Bronchial epithelial cell (primary cell): ENCODE results near the gene THSD4. TPM values are rescaled to one million over a fixed set of nuclear protein-coding genes. Genes with fewer than 3 reads are reported as not detected.

Experiments used
- DNase-seq: peaks from one replicate; pipeline ENCODE4 v3.0.0-alpha.2; 2010; ENCODE audit warnings: low read depth
- FAIRE-seq: peaks from 2 replicates; lab custom pipeline; 2011; peaks lifted over from hg19 to GRCh38; lab: Jason Lieb, UNC
- H3K27me3 ChIP-seq: 2 replicates; pipeline ENCODE4 v1.5.1; 2011; ENCODE audit warnings: low read length; ENCODE audit not compliant: control insufficient read depth, insufficient read depth
- H3K36me3 ChIP-seq: 2 replicates; pipeline ENCODE4 v1.5.1; 2011; ENCODE audit warnings: low read length; ENCODE audit not compliant: control insufficient read depth, insufficient read depth
- H3K4me3 ChIP-seq: 2 replicates; pipeline ENCODE4 v1.5.1; 2011; ENCODE audit warnings: mild to moderate bottlenecking, low read depth, low read length, control low read depth
- total RNA-seq: library from RNA; depleted of rRNA; stranded (reverse); fragments of >200 nt; gene quantifications from 2 replicates; pipeline ENCODE4 v1.2.1, GENCODE V29; 2014
- TF ChIP-seq, protein P1 (sequence below): IDR thresholded peaks from 2 replicates; pipeline ENCODE4 v1.5.1; 2011; ENCODE audit warnings: mild to moderate bottlenecking, moderate library complexity, low read length, control low read depth, inconsistent platforms; ENCODE audit not compliant: insufficient read depth, severe bottlenecking

The THSD4 gene
- total RNA-seq, 1 donor from 2014 or later: 14.5 TPM

DNA sequence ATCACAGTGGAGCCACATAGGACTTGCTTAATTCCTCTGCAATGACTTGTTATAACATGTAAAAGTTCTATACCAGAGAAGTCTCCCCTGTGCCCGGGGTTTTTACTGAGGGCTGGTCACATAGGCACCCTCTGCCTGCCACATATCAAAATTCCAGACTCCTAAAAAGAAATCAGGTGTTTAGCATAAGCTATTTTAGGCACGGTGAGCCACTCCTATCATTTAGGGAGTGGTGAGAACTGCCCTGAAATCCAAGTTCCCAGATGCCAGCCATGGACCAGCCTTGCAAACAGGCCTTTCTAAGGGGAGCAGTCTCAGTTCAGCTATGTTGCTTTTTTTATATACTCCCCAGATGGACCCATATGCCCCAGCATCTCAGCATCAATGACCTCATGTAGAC lies 130.3 kb downstream of the THSD4 start:
- H3K27me3 ChIP-seq: no peaks in the 10 kb centered on the region
- H3K4me3 ChIP-seq: no peak overlapping the region
- TF ChIP-seq, protein P1, sequence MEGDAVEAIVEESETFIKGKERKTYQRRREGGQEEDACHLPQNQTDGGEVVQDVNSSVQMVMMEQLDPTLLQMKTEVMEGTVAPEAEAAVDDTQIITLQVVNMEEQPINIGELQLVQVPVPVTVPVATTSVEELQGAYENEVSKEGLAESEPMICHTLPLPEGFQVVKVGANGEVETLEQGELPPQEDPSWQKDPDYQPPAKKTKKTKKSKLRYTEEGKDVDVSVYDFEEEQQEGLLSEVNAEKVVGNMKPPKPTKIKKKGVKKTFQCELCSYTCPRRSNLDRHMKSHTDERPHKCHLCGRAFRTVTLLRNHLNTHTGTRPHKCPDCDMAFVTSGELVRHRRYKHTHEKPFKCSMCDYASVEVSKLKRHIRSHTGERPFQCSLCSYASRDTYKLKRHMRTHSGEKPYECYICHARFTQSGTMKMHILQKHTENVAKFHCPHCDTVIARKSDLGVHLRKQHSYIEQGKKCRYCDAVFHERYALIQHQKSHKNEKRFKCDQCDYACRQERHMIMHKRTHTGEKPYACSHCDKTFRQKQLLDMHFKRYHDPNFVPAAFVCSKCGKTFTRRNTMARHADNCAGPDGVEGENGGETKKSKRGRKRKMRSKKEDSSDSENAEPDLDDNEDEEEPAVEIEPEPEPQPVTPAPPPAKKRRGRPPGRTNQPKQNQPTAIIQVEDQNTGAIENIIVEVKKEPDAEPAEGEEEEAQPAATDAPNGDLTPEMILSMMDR: no peak
- H3K36me3 ChIP-seq: no peaks in the 10 kb centered on the region
- FAIRE-seq: no peak
- peak; percentile 64 for DNase-seq

DNA sequence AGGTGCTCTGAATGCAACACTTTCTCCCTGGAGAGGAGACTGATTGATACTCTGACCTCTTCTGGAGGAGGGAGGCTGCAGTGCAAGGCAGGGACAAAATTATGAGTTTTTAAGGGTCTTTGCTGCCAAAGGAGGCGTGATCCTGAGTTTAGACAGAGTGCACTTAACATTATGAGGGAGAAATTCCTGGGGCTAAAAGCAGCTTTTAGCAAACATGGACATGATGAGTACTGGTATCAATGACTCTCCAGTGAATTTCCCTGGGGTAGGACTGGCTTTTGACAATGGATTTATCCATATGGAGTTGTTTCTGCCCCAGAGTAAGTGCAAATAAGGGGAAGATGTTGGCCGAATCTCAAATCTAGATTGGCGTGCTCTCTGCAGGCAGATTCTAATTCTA lies 133.1 kb downstream of the THSD4 start:
- Histone ChIP-seq H3K4me3 (no peak overlapping the region), H3K27me3 (no peaks in the 10 kb centered on the region), H3K36me3 (no peaks in the 10 kb centered on the region)
- DNase-seq (no peak), FAIRE-seq (no peak)
- TF ChIP-seq, protein P1: no peak

DNA sequence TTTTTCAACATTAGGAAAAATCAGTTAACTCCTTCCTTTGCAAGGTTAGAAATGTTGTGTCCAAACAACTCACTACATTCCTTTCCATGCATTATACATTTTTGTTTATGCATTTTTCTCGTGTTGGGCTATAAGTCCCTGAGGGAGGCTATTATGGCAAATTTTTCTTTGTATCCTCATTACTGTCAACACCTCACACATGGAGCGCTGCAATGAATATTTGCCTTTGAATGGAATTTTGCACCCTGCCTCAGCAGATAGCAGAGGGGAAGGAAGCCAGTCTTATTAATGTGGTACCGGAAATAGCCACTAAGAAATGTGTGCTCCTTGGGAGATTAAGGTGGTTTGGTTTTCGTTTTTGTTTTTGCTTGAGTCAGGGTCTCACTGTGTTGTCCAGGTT lies 134.7 kb downstream of the THSD4 start:
- Histone ChIP-seq H3K27me3 (no peaks in the 10 kb centered on the region), H3K4me3 (no peak overlapping the region), H3K36me3 (no peaks in the 10 kb centered on the region)
- FAIRE-seq (no peak), DNase-seq (no peak)
- TF ChIP-seq, protein P1: no peak

DNA sequence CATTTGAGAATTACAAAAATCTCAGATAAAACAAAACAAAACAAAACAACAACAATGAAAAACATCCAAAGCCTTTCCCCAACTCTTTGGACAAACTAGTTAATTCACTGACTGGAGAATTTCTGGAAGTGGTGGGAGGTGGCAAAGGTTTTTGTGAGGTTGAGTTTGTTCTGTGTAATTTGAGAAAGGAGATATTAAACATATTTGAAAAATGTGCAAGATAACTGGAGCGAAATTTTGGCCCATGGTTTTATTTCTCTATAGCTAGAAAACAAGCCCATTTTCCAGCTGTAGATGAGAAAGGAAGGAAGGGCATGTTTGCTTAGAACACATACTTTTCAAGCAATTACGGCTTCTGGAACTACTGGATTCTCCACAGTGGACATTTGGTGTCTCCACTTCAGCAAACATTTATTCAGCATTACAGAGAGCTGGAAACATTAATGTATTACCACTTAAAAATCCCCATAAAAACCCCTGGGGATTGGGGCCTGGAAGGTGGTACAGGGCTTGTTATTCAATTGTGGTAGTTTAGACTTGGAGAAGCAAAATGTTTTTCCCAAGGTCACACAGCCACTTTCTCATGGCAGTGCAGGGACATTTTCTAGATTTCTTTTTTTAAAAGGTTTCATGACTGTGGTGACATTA lies 135.8 kb downstream of the THSD4 start:
- no peak for FAIRE-seq
- H3K27me3 ChIP-seq: no peaks in the 10 kb centered on the region
- no peak overlapping the region for H3K4me3 ChIP-seq
- no peak for DNase-seq
- no peaks in the 10 kb centered on the region for H3K36me3 ChIP-seq
- TF ChIP-seq, protein P1: no peak

DNA sequence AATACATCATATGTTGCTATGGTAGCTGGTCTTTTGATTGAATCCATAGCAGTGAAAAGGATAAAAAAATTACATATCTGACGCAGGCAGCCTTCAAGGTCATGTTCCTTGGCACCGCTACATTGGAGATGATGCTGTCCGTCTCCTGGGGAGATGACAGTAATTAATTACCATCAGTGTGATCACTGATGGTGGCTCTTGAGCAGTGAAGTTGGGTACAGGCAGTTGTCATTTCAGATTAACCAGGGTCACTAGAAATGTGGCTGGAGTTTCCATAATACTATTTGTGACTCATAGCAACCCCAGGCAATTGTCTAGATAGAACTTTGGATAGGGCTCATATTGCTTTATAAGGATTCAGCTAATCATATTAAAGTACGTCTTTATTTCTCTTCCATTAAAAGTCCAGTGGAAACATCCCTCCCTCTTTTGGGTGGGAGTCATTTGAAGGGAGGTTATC lies 136.3 kb downstream of the THSD4 start:
- H3K36me3 ChIP-seq: no peaks in the 10 kb centered on the region
- FAIRE-seq: no peak
- peak; percentile 37 for DNase-seq
- no peak overlapping the region for H3K4me3 ChIP-seq
- H3K27me3 ChIP-seq: no peaks in the 10 kb centered on the region
- TF ChIP-seq, protein P1: no peak
